PC-9 (cell line): ENCODE data around the gene PSMG3.

Experiments used
- CTCF ChIP-seq: fragments of 200-600 bp; sonication (generic); conservative IDR thresholded peaks from 2 replicates; pipeline ENCODE4 v1.6.1; 2017; ENCODE audit warnings: mixed run types, antibody characterized with exemption, mild to moderate bottlenecking, moderate library complexity
- EZH2 ChIP-seq: fragments of 200-600 bp; sonication (generic); IDR thresholded peaks from 2 replicates; pipeline ENCODE4 v1.8.0; 2017; ENCODE audit warnings: antibody characterized with exemption, low read depth

GRCh38 chr7:1597791-1598190, 28.0 kb upstream of the PSMG3 start:
- TF ChIP-seq CTCF (no peak), EZH2 (no peak)
